IPS-20b (cell line): ENCODE results near the gene GPC5.

ENCODE experiments used
- H3K27ac ChIP-seq: one replicate; pipeline ENCODE4 v1.5.1; 2013; ENCODE audit warnings: low read length
- H3K27me3 ChIP-seq: 2 replicates; pipeline ENCODE4 v1.6.1; 2013; ENCODE audit warnings: mild to moderate bottlenecking, low read length, inconsistent platforms; ENCODE audit not compliant: insufficient read depth
- H3K36me3 ChIP-seq: 2 replicates; pipeline ENCODE4 v1.6.1; 2013; ENCODE audit warnings: low read depth, mild to moderate bottlenecking, inconsistent platforms, low read length, moderate library complexity; ENCODE audit not compliant: insufficient read depth
- H3K4me1 ChIP-seq: 2 replicates; pipeline ENCODE4 v1.6.1; 2013; ENCODE audit warnings: mild to moderate bottlenecking, control low read depth, inconsistent platforms, low read length, moderate library complexity; ENCODE audit not compliant: insufficient read depth
- H3K4me3 ChIP-seq: 2 replicates; pipeline ENCODE4 v1.5.1; 2013; ENCODE audit warnings: mild to moderate bottlenecking, low read length, inconsistent platforms
- H3K9ac ChIP-seq: 2 replicates; pipeline ENCODE4 v1.6.1; 2013; ENCODE audit warnings: low read depth, mild to moderate bottlenecking, inconsistent platforms, low read length, moderate library complexity
- H3K9me3 ChIP-seq: 2 replicates; pipeline ENCODE4 v1.6.1; 2013; ENCODE audit warnings: mild to moderate bottlenecking, low read depth, low read length, inconsistent platforms; ENCODE audit not compliant: insufficient read depth

GPC5 gene

GRCh38 chr13:92573467-92574057, 1175.1 kb downstream of the GPC5 start:
- Histone ChIP-seq H3K27ac (no peak overlapping the region), H3K9me3 (no peaks in the 10 kb centered on the region), H3K27me3 (no peaks in the 10 kb centered on the region), H3K4me1 (no peaks in the 10 kb centered on the region), H3K36me3 (no peaks in the 10 kb centered on the region), H3K4me3 (no peak overlapping the region), H3K9ac (no peak overlapping the region)

- no peak overlapping the region for H3K9ac ChIP-seq
- no peaks in the 10 kb centered on the region for H3K9me3 ChIP-seq
- no peaks in the 10 kb centered on the region for H3K4me1 ChIP-seq
- H3K36me3 ChIP-seq = no peaks in the 10 kb centered on the region
- no peak overlapping the region for H3K27ac ChIP-seq
- no peaks in the 10 kb centered on the region for H3K27me3 ChIP-seq
- H3K4me3 ChIP-seq = no peak overlapping the region
Observed at GRCh38 chr13:92574499-92574898, 1176.1 kb downstream of the GPC5 start.

GRCh38 chr13:92575777-92576176, 1177.4 kb downstream of the GPC5 start:
- Histone ChIP-seq H3K27ac (no peak overlapping the region), H3K9ac (no peak overlapping the region), H3K9me3 (no peaks in the 10 kb centered on the region), H3K4me1 (no peaks in the 10 kb centered on the region), H3K27me3 (no peaks in the 10 kb centered on the region), H3K4me3 (no peak overlapping the region), H3K36me3 (no peaks in the 10 kb centered on the region)

GRCh38 chr13:92578358-92578757, 1179.9 kb downstream of the GPC5 start:
- Histone ChIP-seq H3K27me3 (no peaks in the 10 kb centered on the region), H3K27ac (no peak overlapping the region), H3K36me3 (no peaks in the 10 kb centered on the region), H3K9me3 (peaks cover 1% of the 10 kb centered on the region; the same call in 1 of the 2 replicates), H3K9ac (no peak overlapping the region), H3K4me1 (no peaks in the 10 kb centered on the region), H3K4me3 (no peak overlapping the region)

GRCh38 chr13:92589955-92590354, 1191.5 kb downstream of the GPC5 start:
- no peaks in the 10 kb centered on the region for H3K9me3 ChIP-seq
- no peaks in the 10 kb centered on the region for H3K27me3 ChIP-seq
- H3K4me1 ChIP-seq = no peaks in the 10 kb centered on the region; the same call in 1 of the 2 replicates
- H3K36me3 ChIP-seq = no peaks in the 10 kb centered on the region
- H3K9ac ChIP-seq = no peak overlapping the region
- H3K27ac ChIP-seq = no peak overlapping the region
- no peak overlapping the region for H3K4me3 ChIP-seq

- no peak overlapping the region for H3K9ac ChIP-seq
- no peak overlapping the region for H3K4me3 ChIP-seq
Observed at GRCh38 chr13:92590503-92590908, 1192.1 kb downstream of the GPC5 start.

GRCh38 chr13:92591117-92591516, 1192.7 kb downstream of the GPC5 start:
- Histone ChIP-seq H3K9ac (no peak overlapping the region), H3K4me3 (no peak overlapping the region), H3K36me3 (no peaks in the 10 kb centered on the region), H3K4me1 (no peaks in the 10 kb centered on the region; the same call in 1 of the 2 replicates), H3K27me3 (no peaks in the 10 kb centered on the region), H3K9me3 (no peaks in the 10 kb centered on the region), H3K27ac (no peak overlapping the region)

More at GRCh38 chr13:92590503-92590908, 1192.1 kb downstream of the GPC5 start:
- Histone ChIP-seq H3K4me1 (no peaks in the 10 kb centered on the region; the same call in 1 of the 2 replicates), H3K36me3 (no peaks in the 10 kb centered on the region), H3K9me3 (no peaks in the 10 kb centered on the region), H3K27ac (no peak overlapping the region), H3K27me3 (no peaks in the 10 kb centered on the region)

GRCh38 chr13:92592757-92593156, 1194.3 kb downstream of the GPC5 start:
- H3K9ac ChIP-seq = no peak overlapping the region
- H3K4me1 ChIP-seq = no peaks in the 10 kb centered on the region; the same call in 1 of the 2 replicates
- no peaks in the 10 kb centered on the region for H3K36me3 ChIP-seq
- H3K27ac ChIP-seq = no peak overlapping the region
- H3K27me3 ChIP-seq = no peaks in the 10 kb centered on the region
- no peaks in the 10 kb centered on the region for H3K9me3 ChIP-seq
- no peak overlapping the region for H3K4me3 ChIP-seq

GRCh38 chr13:92602560-92602959, 1204.1 kb downstream of the GPC5 start:
- H3K27me3 ChIP-seq = no peaks in the 10 kb centered on the region
- H3K9me3 ChIP-seq = no peaks in the 10 kb centered on the region; the same call in 1 of the 2 replicates
- H3K9ac ChIP-seq = no peak overlapping the region
- H3K27ac ChIP-seq = no peak overlapping the region
- no peak overlapping the region for H3K4me3 ChIP-seq
- H3K36me3 ChIP-seq = no peaks in the 10 kb centered on the region
- no peaks in the 10 kb centered on the region for H3K4me1 ChIP-seq

GRCh38 chr13:92609376-92609775, 1211.0 kb downstream of the GPC5 start:
- Histone ChIP-seq H3K36me3 (no peaks in the 10 kb centered on the region), H3K27ac (no peak overlapping the region), H3K4me1 (no peaks in the 10 kb centered on the region), H3K9ac (no peak overlapping the region), H3K9me3 (no peaks in the 10 kb centered on the region), H3K4me3 (no peak overlapping the region), H3K27me3 (no peaks in the 10 kb centered on the region)

- no peak overlapping the region for H3K9ac ChIP-seq
- no peaks in the 10 kb centered on the region for H3K36me3 ChIP-seq
- H3K27ac ChIP-seq = no peak overlapping the region
- no peak overlapping the region for H3K4me3 ChIP-seq
- no peaks in the 10 kb centered on the region for H3K4me1 ChIP-seq
- no peaks in the 10 kb centered on the region for H3K9me3 ChIP-seq
- no peaks in the 10 kb centered on the region for H3K27me3 ChIP-seq
Observed at GRCh38 chr13:92612892-92613291, 1214.5 kb downstream of the GPC5 start.

- Histone ChIP-seq H3K36me3 (no peaks in the 10 kb centered on the region), H3K9ac (no peak overlapping the region), H3K9me3 (no peaks in the 10 kb centered on the region), H3K4me3 (no peak overlapping the region), H3K4me1 (no peaks in the 10 kb centered on the region; the same call in 1 of the 2 replicates), H3K27ac (no peak overlapping the region), H3K27me3 (no peaks in the 10 kb centered on the region)
Observed at GRCh38 chr13:92613921-92614320, 1215.5 kb downstream of the GPC5 start.
